Hepatocyte (in vitro differentiated cells): ENCODE results near the gene DUOX2.

Source experiments
- EZH2 ChIP-seq: fragments of 200-600 bp; sonication (generic); IDR thresholded peaks from 2 replicates; pipeline ENCODE4 v1.6.1; 2016; ENCODE audit warnings: antibody characterized with exemption, mild to moderate bottlenecking, borderline replicate concordance
- EZH2phosphoT487 ChIP-seq: fragments of 200-600 bp; sonication (generic); IDR thresholded peaks from one replicate; pipeline ENCODE4 v1.6.1; 2018; ENCODE audit warnings: antibody characterized with exemption, mild to moderate bottlenecking, low read depth, moderate library complexity; ENCODE audit not compliant: unreplicated experiment, severe bottlenecking
- TF ChIP-seq, protein P1 (sequence below): fragments of 200-600 bp; sonication (generic); IDR thresholded peaks from 2 replicates; pipeline ENCODE4 v1.5.1; 2016; ENCODE audit warnings: antibody characterized with exemption, mild to moderate bottlenecking; ENCODE audit not compliant: poor library complexity

DNA sequence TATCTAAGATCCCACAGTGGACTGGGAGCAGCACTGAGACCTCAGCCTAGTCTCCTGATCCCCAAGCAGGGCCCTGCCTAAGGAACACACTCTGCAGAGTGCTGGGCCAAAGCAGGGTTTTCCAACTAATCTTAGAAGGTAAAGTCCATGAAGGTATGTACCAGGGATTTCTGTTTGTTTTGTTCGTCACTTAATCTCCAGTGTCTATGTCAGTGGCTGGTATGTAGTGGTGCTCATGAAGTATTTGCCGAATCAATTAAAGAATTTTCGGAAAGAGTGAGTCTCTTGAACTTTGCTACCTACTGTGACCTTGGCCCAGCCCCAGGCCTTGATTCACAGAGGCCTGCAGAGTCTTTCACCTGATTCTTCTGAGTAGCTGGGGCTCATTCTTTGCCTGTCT is 17.5 kb upstream of the DUOX2 start:
- TF ChIP-seq, protein P1, sequence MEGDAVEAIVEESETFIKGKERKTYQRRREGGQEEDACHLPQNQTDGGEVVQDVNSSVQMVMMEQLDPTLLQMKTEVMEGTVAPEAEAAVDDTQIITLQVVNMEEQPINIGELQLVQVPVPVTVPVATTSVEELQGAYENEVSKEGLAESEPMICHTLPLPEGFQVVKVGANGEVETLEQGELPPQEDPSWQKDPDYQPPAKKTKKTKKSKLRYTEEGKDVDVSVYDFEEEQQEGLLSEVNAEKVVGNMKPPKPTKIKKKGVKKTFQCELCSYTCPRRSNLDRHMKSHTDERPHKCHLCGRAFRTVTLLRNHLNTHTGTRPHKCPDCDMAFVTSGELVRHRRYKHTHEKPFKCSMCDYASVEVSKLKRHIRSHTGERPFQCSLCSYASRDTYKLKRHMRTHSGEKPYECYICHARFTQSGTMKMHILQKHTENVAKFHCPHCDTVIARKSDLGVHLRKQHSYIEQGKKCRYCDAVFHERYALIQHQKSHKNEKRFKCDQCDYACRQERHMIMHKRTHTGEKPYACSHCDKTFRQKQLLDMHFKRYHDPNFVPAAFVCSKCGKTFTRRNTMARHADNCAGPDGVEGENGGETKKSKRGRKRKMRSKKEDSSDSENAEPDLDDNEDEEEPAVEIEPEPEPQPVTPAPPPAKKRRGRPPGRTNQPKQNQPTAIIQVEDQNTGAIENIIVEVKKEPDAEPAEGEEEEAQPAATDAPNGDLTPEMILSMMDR: no peak
- TF ChIP-seq EZH2phosphoT487 (no peak), EZH2 (no peak)
